ENCODE data around the gene TMEM196. TPM values are rescaled to one million over a fixed set of nuclear protein-coding genes. Genes with fewer than 3 reads are reported as not detected.

Gene TMEM196
- under 1 TPM; 0.29 to 0.30 TPM for total RNA-seq
- under 1 TPM in 1 of 2 donors, not detected in 1; 0.10 TPM for polyA plus RNA-seq
- long read RNA-seq, donor 1: 0 reads
- long read RNA-seq, donor 2: 0 reads

DNA sequence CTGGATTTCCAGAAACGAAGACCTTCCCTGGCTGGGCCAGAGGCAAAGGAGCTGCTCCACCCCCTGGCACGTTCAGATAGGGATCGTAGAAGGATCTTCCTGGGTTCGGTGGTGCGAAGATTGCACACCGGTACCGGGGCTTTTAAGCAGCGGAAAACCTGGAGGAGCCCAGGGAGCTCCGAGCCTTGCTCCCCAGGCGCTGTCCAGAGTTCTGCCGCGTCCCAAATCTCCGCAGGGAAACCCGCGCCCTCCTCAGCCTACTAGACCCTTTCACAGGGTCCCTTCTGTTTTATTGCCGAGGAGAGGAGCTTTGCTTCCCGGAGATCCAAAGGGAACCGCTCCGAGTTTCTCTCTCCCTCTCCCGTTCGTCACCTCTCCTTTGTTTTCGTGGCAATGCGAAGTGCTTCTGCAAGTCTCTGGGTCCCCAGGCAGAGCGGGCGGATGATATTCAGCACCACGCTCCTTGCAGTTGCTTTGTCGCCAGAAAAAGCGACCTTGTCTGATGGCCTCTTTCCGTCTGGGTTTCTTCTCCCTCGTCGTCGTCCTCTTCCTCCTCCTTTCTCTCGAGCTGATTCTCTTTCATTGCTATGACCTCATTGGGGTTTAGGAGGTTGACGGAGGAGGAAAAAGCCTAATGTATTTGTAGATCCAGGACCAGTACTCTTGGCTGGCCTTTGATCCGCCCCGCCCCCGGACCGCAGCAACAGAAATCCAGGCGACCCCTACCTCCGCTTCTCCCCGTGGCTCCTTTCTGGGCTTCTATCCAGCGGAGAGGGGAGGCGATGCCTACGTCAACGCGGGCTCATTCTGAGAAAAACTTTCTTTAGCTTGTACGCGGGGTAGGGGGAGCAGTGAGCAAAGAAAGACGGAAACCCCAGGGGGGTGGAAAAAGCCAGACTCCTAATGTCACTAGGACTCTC lies at the start of gene TMEM196:
Gene TMEM196 (minus strand): TSS at position 777 of the 920 bp plus-strand sequence. CDS start 921 bp downstream, outside the sequence.
- DNase-seq: peak in 1 of 2 donors; percentile 74
- H3K4me1 ChIP-seq (ENCODE audit: control insufficient read depth in 1 of 2, insufficient read depth in 2 of 2, low read length in 2 of 2): no peaks in the 10 kb centered on the region
- intact Hi-C loops (cut with DNase I): no loop called here
- ATAC-seq (ENCODE audit: low FRiP score): peak; percentile 62
- H3K27ac ChIP-seq (ENCODE audit: low read depth in 1 of 2, low read length in 2 of 2): no peak within 1 kb of the TSS
- no peak within 1 kb of the TSS for H3K4me3 ChIP-seq (ENCODE audit: low read length in 2 of 2)
- no peaks in the 10 kb centered on the region for H3K36me3 ChIP-seq (ENCODE audit: control insufficient read depth in 1 of 2, insufficient read depth in 2 of 2, low read length in 1 of 2)
- 1 to 2% methylated on average over 48 to 49 of the region's 49 CpGs for WGBS, 2 donors
- H3K9me3 ChIP-seq (ENCODE audit: control insufficient read depth, low read length): no peaks in the 10 kb centered on the region
- H3K27me3 ChIP-seq (ENCODE audit: control insufficient read depth in 1 of 2, insufficient read depth in 2 of 2, low read length in 1 of 2): no peaks in the 10 kb centered on the region

- no peak overlapping the region for H3K27ac ChIP-seq (ENCODE audit: low read depth in 1 of 2, low read length in 2 of 2)
- H3K27me3 ChIP-seq (ENCODE audit: control insufficient read depth in 1 of 2, insufficient read depth in 2 of 2, low read length in 1 of 2): no peaks in the 10 kb centered on the region
- intact Hi-C loops (cut with DNase I): no loop called here
- WGBS, 2 donors: 64 to 67% methylated on average over 2 of the region's 2 CpGs
- no peak for DNase-seq
- no peak for ATAC-seq (ENCODE audit: low FRiP score)
- H3K4me1 ChIP-seq (ENCODE audit: control insufficient read depth in 1 of 2, insufficient read depth in 2 of 2, low read length in 2 of 2): no peaks in the 10 kb centered on the region
- no peaks in the 10 kb centered on the region for H3K36me3 ChIP-seq (ENCODE audit: control insufficient read depth in 1 of 2, insufficient read depth in 2 of 2, low read length in 1 of 2)
- H3K9me3 ChIP-seq (ENCODE audit: control insufficient read depth, low read length): peaks cover 3% of the 10 kb centered on the region
- no peak overlapping the region for H3K4me3 ChIP-seq (ENCODE audit: low read length in 2 of 2)
Measured at GRCh38 chr7:19816128-19816527, 42.7 kb upstream of the TMEM196 start.

GRCh38 chr7:19815546-19815945 lies 42.1 kb upstream of the TMEM196 start:
- Histone ChIP-seq H3K9me3 (ENCODE audit: control insufficient read depth, low read length) (no peaks in the 10 kb centered on the region), H3K27ac (ENCODE audit: low read depth in 1 of 2, low read length in 2 of 2) (no peak overlapping the region), H3K4me3 (ENCODE audit: low read length in 2 of 2) (no peak overlapping the region), H3K27me3 (ENCODE audit: control insufficient read depth in 1 of 2, insufficient read depth in 2 of 2, low read length in 1 of 2) (no peaks in the 10 kb centered on the region), H3K36me3 (ENCODE audit: control insufficient read depth in 1 of 2, insufficient read depth in 2 of 2, low read length in 1 of 2) (no peaks in the 10 kb centered on the region), H3K4me1 (ENCODE audit: control insufficient read depth in 1 of 2, insufficient read depth in 2 of 2, low read length in 2 of 2) (no peaks in the 10 kb centered on the region)
- intact Hi-C loops (cut with DNase I): no loop called here
- DNase-seq (no peak), ATAC-seq (ENCODE audit: low FRiP score) (no peak)
- WGBS, 2 donors: 5 to 16% methylated on average over 2 of the region's 2 CpGs

DNA sequence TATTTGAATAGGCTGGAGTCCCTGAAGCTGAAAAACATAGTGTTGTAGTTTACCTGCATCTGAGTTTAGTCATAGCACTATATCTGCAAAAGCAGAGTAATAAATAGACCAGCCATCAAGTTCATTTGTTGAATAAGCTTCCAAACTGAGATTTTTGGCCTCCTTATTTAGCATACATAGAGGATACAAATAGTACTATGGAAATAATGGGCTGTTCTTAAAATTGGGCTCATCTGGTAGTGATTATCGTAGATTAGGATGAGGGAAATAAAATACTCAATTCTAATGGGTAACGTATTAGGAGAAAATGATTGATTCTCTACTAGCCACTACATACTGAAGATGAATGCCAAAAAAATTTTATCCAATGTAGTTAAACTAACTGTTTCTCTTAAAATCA lies 41.4 kb upstream of the TMEM196 start:
- no peaks in the 10 kb centered on the region for H3K27me3 ChIP-seq (ENCODE audit: control insufficient read depth in 1 of 2, insufficient read depth in 2 of 2, low read length in 1 of 2)
- no peak overlapping the region for H3K27ac ChIP-seq (ENCODE audit: low read depth in 1 of 2, low read length in 2 of 2)
- ATAC-seq (ENCODE audit: low FRiP score) (no peak), DNase-seq (no peak)
- intact Hi-C loops (cut with DNase I): no loop called here
- H3K4me1 ChIP-seq (ENCODE audit: control insufficient read depth in 1 of 2, insufficient read depth in 2 of 2, low read length in 2 of 2): no peaks in the 10 kb centered on the region
- H3K36me3 ChIP-seq (ENCODE audit: control insufficient read depth in 1 of 2, insufficient read depth in 2 of 2, low read length in 1 of 2): no peaks in the 10 kb centered on the region
- WGBS, 2 donors: 77 to 78% methylated on average over 2 of the region's 2 CpGs
- H3K4me3 ChIP-seq (ENCODE audit: low read length in 2 of 2): no peak overlapping the region
- H3K9me3 ChIP-seq (ENCODE audit: control insufficient read depth, low read length): no peaks in the 10 kb centered on the region

DNA sequence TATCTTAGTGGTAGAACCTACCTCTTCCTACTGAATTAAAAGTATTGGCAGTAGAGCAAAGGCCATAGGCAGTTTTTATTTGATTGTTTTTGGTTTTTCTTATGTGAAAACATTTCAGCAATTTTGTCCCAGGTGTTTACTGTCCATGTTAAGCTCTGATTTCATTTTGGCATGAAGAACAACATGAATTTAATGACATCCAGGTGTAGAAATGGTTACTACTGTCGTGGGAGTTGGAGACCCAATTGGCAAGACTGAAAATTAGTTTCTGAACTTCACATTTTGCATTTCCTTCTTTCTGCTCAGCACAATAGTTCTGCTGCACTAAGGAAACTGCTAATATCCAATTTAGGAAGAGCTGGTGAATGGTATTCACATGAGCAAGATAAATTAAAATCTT lies 38.0 kb upstream of the TMEM196 start:
- ATAC-seq (ENCODE audit: low FRiP score): no peak

GRCh38 chr7:19798986-19799385 lies 25.6 kb upstream of the TMEM196 start:
- no peaks in the 10 kb centered on the region for H3K27me3 ChIP-seq (ENCODE audit: control insufficient read depth in 1 of 2, insufficient read depth in 2 of 2, low read length in 1 of 2)
- ATAC-seq (ENCODE audit: low FRiP score) (no peak), DNase-seq (no peak)
- H3K4me1 ChIP-seq (ENCODE audit: control insufficient read depth in 1 of 2, insufficient read depth in 2 of 2, low read length in 2 of 2): no peaks in the 10 kb centered on the region
- WGBS, 2 donors: 53 to 54% methylated on average over 3 of the region's 3 CpGs
- intact Hi-C loops (cut with DNase I): no loop called here
- H3K4me3 ChIP-seq (ENCODE audit: low read length in 2 of 2): no peak overlapping the region
- H3K9me3 ChIP-seq (ENCODE audit: control insufficient read depth, low read length): no peaks in the 10 kb centered on the region
- no peaks in the 10 kb centered on the region for H3K36me3 ChIP-seq (ENCODE audit: control insufficient read depth in 1 of 2, insufficient read depth in 2 of 2, low read length in 1 of 2)
- H3K27ac ChIP-seq (ENCODE audit: low read depth in 1 of 2, low read length in 2 of 2): no peak overlapping the region

More for the DNA sequence above, 38.0 kb upstream of the TMEM196 start:
- intact Hi-C loops (cut with DNase I): no loop called here
- Histone ChIP-seq H3K27me3 (ENCODE audit: control insufficient read depth in 1 of 2, insufficient read depth in 2 of 2, low read length in 1 of 2) (no peaks in the 10 kb centered on the region), H3K36me3 (ENCODE audit: control insufficient read depth in 1 of 2, insufficient read depth in 2 of 2, low read length in 1 of 2) (no peaks in the 10 kb centered on the region), H3K4me3 (ENCODE audit: low read length in 2 of 2) (no peak overlapping the region), H3K9me3 (ENCODE audit: control insufficient read depth, low read length) (no peaks in the 10 kb centered on the region), H3K27ac (ENCODE audit: low read depth in 1 of 2, low read length in 2 of 2) (no peak overlapping the region), H3K4me1 (ENCODE audit: control insufficient read depth in 1 of 2, insufficient read depth in 2 of 2, low read length in 2 of 2) (no peaks in the 10 kb centered on the region)
- 46% methylated on average over 1 of the region's 1 CpG for WGBS, 2 donors
- no peak for DNase-seq

DNA sequence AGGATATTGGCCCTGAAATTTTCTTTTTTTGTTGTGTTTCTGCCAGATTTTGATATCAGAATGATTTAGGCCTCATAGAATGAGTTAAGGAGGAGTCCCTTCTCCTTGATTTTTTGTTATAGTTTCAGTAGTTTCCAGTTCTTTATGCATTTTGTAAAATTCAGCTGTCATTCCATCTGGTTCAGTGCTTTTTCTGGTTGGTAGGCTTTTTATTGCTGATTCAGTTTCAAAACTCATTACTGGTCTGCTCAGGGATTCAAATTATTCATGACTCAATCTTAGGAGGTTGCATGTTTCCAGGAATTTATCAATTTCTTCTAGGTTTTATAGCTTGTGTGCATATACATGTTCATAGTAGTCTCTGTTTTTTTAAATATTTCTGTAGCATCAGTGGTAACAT lies 10.1 kb upstream of the TMEM196 start:
- intact Hi-C loops (cut with DNase I): no loop called here
- Histone ChIP-seq H3K36me3 (ENCODE audit: control insufficient read depth in 1 of 2, insufficient read depth in 2 of 2, low read length in 1 of 2) (no peaks in the 10 kb centered on the region), H3K27me3 (ENCODE audit: control insufficient read depth in 1 of 2, insufficient read depth in 2 of 2, low read length in 1 of 2) (no peaks in the 10 kb centered on the region), H3K9me3 (ENCODE audit: control insufficient read depth, low read length) (peaks cover 2% of the 10 kb centered on the region), H3K4me1 (ENCODE audit: control insufficient read depth in 1 of 2, insufficient read depth in 2 of 2, low read length in 2 of 2) (no peaks in the 10 kb centered on the region), H3K27ac (ENCODE audit: low read depth in 1 of 2, low read length in 2 of 2) (no peak overlapping the region), H3K4me3 (ENCODE audit: low read length in 2 of 2) (no peak overlapping the region)
- no peak for DNase-seq
- no peak for ATAC-seq (ENCODE audit: low FRiP score)

DNA sequence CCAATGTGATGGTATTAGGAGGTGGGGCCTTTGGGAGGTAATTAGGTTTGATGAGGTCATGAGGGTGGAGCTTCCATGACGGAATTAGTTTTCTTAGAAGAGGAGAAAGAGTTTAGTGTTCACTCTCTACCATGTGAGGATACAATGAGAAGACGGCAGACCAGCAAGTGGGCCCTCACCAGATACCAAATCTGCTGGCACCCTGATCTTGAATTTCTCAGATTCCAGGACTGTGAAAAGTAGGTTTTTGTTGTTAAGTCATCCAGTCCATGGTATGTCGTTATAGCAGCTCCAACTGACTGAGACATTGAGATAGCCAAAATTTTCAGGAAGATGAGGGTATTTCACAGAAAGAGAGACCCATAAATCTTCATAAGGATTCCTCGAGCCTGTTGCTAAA lies 3.6 kb upstream of the TMEM196 start:
- intact Hi-C loops (cut with DNase I): no loop called here
- no peaks in the 10 kb centered on the region for H3K36me3 ChIP-seq (ENCODE audit: control insufficient read depth in 1 of 2, insufficient read depth in 2 of 2, low read length in 1 of 2)
- WGBS, 2 donors: 56 to 60% methylated on average over 4 of the region's 4 CpGs
- DNase-seq: no peak
- no peak for ATAC-seq (ENCODE audit: low FRiP score)
- no peaks in the 10 kb centered on the region for H3K27me3 ChIP-seq (ENCODE audit: control insufficient read depth in 1 of 2, insufficient read depth in 2 of 2, low read length in 1 of 2)
- no peaks in the 10 kb centered on the region for H3K4me1 ChIP-seq (ENCODE audit: control insufficient read depth in 1 of 2, insufficient read depth in 2 of 2, low read length in 2 of 2)
- H3K27ac ChIP-seq (ENCODE audit: low read depth in 1 of 2, low read length in 2 of 2): no peak overlapping the region
- H3K9me3 ChIP-seq (ENCODE audit: control insufficient read depth, low read length): no peaks in the 10 kb centered on the region
- no peak overlapping the region for H3K4me3 ChIP-seq (ENCODE audit: low read length in 2 of 2)

DNA sequence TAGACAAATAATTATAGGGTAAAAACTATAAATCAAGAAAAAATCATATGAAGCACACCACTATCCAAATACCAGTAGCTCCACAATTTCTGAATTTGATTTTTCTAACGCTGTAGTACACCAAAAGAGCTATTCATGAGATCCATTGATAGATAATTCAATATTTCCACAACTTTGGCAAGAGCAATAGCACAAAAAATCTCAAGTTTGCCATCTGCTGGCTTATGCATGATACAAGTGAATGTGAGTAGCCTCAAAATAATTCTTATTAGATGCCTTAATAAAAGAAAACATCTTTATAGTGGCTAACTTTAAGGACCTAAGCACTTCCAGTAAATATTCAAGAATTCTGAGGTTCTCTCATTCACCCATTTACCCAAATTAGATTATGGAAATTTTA lies 2.2 kb upstream of the TMEM196 start:
- ATAC-seq (ENCODE audit: low FRiP score): no peak
- WGBS, 2 donors: 72 to 80% methylated on average over 1 of the region's 1 CpG
- H3K4me3 ChIP-seq (ENCODE audit: low read length in 2 of 2): no peak overlapping the region
- intact Hi-C loops (cut with DNase I): no loop called here
- H3K27ac ChIP-seq (ENCODE audit: low read depth in 1 of 2, low read length in 2 of 2): no peak overlapping the region
- DNase-seq: no peak
- no peaks in the 10 kb centered on the region for H3K36me3 ChIP-seq (ENCODE audit: control insufficient read depth in 1 of 2, insufficient read depth in 2 of 2, low read length in 1 of 2)
- H3K9me3 ChIP-seq (ENCODE audit: control insufficient read depth, low read length): no peaks in the 10 kb centered on the region
- no peaks in the 10 kb centered on the region for H3K27me3 ChIP-seq (ENCODE audit: control insufficient read depth in 1 of 2, insufficient read depth in 2 of 2, low read length in 1 of 2)
- H3K4me1 ChIP-seq (ENCODE audit: control insufficient read depth in 1 of 2, insufficient read depth in 2 of 2, low read length in 2 of 2): no peaks in the 10 kb centered on the region
